NCI-H748 treated with DMSO at 0.1 percent for 48 hours (cell line): ENCODE measurements around the gene HUWE1.
"Not testable (repeated sequence)": the region's sequence is repeated elsewhere in the genome, so short reads cannot be mapped to it uniquely, and the experiment has no call there.

ENCODE experiments used
- DNase-seq: peaks from one replicate; lab custom pipeline; 2025; lab: John Stamatoyannopoulos, UW

The HUWE1 gene

DNA sequence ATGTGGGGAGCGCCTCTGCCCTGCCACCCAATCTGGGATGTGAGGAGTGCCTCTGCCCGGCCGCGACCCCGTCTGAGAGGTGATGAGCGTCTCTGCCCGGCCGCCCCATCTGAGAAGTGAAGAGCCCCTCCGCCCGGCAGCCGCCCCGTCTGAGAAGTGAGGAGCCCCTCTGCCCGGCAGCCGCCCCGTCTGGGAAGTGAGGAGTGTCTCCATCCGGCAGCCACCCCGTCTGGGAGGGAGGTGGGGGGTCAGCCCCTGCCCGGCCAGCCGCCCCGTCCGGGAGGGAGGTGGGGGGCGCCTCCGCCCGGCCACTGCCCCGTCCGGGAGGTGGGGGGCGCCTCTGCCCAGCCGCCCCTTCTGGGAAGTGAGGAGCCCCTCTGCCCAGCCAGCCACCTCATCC is 182.5 kb downstream of the HUWE1 start:
- not testable (repeated sequence) for DNase-seq

DNA sequence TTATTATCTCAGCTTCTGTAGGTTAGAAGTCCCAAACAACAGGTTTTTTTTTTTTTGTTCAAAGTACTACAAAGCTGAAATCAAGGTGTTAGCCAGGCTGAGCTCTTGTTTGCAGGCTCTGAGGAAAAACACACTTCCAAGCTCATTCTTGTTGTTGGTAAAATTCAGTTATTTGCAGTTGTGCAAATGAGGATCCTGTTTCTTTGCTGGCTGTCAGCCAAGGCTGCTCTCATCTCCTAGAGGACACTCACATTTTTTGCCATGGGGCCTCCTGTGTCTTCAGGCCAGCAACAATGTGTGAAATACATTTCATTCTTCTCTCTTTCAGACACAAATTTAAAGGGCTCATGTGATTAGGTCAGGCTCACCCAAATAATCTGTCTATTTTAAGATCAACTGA is 192.1 kb downstream of the HUWE1 start:
- DNase-seq, result peak; percentile 3

DNA sequence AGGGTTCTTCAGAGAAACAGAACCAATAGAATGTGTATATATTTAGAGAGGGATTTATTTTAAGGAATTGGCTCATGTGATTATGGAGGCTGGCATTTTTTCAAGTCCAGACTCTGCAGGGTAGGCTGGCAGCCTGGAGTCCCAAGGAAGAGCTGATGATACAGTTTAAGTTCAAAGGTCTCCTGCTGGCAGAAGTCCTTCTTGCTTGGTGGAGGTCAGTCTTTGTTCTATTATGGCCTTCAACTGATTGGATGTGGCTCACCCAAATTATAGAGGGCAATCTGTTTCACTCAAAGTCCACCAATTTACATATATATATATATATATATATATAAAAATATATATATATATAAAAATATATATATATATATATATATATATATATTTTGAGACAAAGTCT is 200.2 kb downstream of the HUWE1 start:
- no peak for DNase-seq

DNA sequence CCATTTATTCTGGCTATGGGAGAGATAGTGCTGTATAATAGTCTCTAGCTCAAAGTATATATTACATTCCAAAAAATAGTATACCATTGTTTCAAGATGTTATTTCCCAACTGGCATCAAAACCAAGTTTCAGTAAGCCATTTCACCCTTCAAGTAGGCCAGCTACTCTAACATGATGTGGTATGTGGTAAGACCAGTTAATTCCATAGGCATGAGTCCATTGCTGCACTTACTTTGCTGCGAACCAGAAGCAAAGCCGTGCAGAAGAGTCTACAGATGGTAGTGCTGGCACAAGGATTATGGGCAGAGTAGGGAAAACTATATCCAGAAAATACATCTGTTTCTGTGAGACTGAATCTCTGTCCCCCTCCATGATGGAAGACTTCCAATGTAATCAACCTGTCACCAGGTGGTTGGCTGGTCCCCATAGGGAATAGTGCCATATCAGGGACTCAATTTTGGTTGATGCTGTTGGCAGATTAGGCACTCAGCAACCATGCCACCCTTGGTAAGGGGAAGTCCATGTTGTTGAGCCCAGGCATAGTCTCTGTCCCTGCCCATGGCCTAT is 202.6 kb downstream of the HUWE1 start:
- no peak for DNase-seq

- no peak for DNase-seq
These were observed 203.1 kb downstream of the HUWE1 start for GRCh38 chrX:53483416-53483815.
